H9 (cell line): Measurements from ENCODE around the gene CCDC141. TPM values are rescaled to one million over a fixed set of nuclear protein-coding genes. Genes with fewer than 3 reads are reported as not detected.

ENCODE experiments used
- DNase-seq: peaks from one replicate; pipeline ENCODE4 v3.0.0-alpha.2; 2017
- H2AFZ ChIP-seq: one replicate; pipeline ENCODE4 v1.6.1; 2013; ENCODE audit warnings: mild to moderate bottlenecking, low read length, control low read depth, moderate library complexity
- H2AK5ac ChIP-seq: 2 replicates; pipeline ENCODE4 v1.6.1; 2013; ENCODE audit warnings: low read length, control low read depth, mixed read lengths; ENCODE audit not compliant: insufficient read length
- H2BK120ac ChIP-seq: one replicate; pipeline ENCODE4 v1.6.1; 2013; ENCODE audit warnings: low read depth, mild to moderate bottlenecking, low read length, control low read depth, inconsistent platforms; ENCODE audit not compliant: poor library complexity, severe bottlenecking
- H2BK12ac ChIP-seq: 2 replicates; pipeline ENCODE4 v1.6.1; 2013; ENCODE audit warnings: low read length, control low read depth, mixed read lengths, low read depth; ENCODE audit not compliant: insufficient read length
- H2BK15ac ChIP-seq: 2 replicates; pipeline ENCODE4 v1.6.1; 2013; ENCODE audit warnings: low read depth, low read length, control low read depth
- H2BK20ac ChIP-seq: one replicate; pipeline ENCODE4 v1.6.1; 2013; ENCODE audit warnings: low read depth, mild to moderate bottlenecking, low read length, control low read depth, inconsistent platforms; ENCODE audit not compliant: poor library complexity, severe bottlenecking
- H2BK5ac ChIP-seq: 2 replicates; pipeline ENCODE4 v1.6.1; 2013; ENCODE audit warnings: low read length, control low read depth, mixed read lengths; ENCODE audit not compliant: insufficient read length
- H3K14ac ChIP-seq: 2 replicates; pipeline ENCODE4 v1.6.1; 2013; ENCODE audit warnings: low read length, control low read depth; ENCODE audit not compliant: insufficient read depth
- H3K18ac ChIP-seq: 2 replicates; pipeline ENCODE4 v1.6.1; 2013; ENCODE audit warnings: low read depth, mild to moderate bottlenecking, mixed read lengths, low read length, control low read depth; ENCODE audit not compliant: insufficient read length
- H3K23ac ChIP-seq: 2 replicates; pipeline ENCODE4 v1.6.1; 2013; ENCODE audit warnings: low read length, control low read depth, mixed read lengths, low read depth; ENCODE audit not compliant: insufficient read length
- H3K23me2 ChIP-seq: 2 replicates; pipeline ENCODE4 v1.6.1; 2013; ENCODE audit warnings: low read depth, mild to moderate bottlenecking, mixed read lengths, low read length, control low read depth; ENCODE audit not compliant: insufficient read length, poor library complexity, severe bottlenecking
- H3K27ac ChIP-seq: 2 replicates; pipeline ENCODE4 v1.5.1; 2013; ENCODE audit warnings: low read length, control low read depth, mixed read lengths, low read depth; ENCODE audit not compliant: insufficient read length
- H3K27me3 ChIP-seq: 2 replicates; pipeline ENCODE4 v1.6.1; 2013; ENCODE audit warnings: low read length, control low read depth, inconsistent platforms; ENCODE audit not compliant: insufficient read depth
- H3K4ac ChIP-seq: 2 replicates; pipeline ENCODE4 v1.6.1; 2013; ENCODE audit warnings: low read depth, mild to moderate bottlenecking, control low read depth, inconsistent platforms, low read length, moderate library complexity
- H3K4me1 ChIP-seq: 2 replicates; pipeline ENCODE4 v1.6.1; 2013; ENCODE audit warnings: low read length, control low read depth, inconsistent platforms; ENCODE audit not compliant: insufficient read depth
- H3K4me2 ChIP-seq: 2 replicates; pipeline ENCODE4 v1.6.1; 2013; ENCODE audit warnings: low read length, control low read depth, mixed read lengths; ENCODE audit not compliant: insufficient read length, insufficient read depth
- H3K56ac ChIP-seq: 2 replicates; pipeline ENCODE4 v1.6.1; 2013; ENCODE audit warnings: low read depth, mild to moderate bottlenecking, mixed read lengths, low read length, control low read depth; ENCODE audit not compliant: insufficient read length
- H3K79me1 ChIP-seq: 2 replicates; pipeline ENCODE4 v1.6.1; 2013; ENCODE audit warnings: low read depth, mild to moderate bottlenecking, moderate library complexity, low read length, control low read depth, inconsistent platforms; ENCODE audit not compliant: insufficient read depth, poor library complexity, severe bottlenecking
- H3K79me2 ChIP-seq: 2 replicates; pipeline ENCODE4 v1.6.1; 2013; ENCODE audit warnings: low read length, control low read depth, inconsistent platforms; ENCODE audit not compliant: insufficient read depth
- H3K9ac ChIP-seq: 2 replicates; pipeline ENCODE4 v1.6.1; 2013; ENCODE audit warnings: low read length, control low read depth, mixed read lengths; ENCODE audit not compliant: insufficient read length; ENCODE audit errors: extremely low read depth
- H3K9me3 ChIP-seq: one replicate; pipeline ENCODE4 v1.6.1; 2013; ENCODE audit warnings: low read depth, low read length, inconsistent platforms; ENCODE audit not compliant: control insufficient read depth
- H3T11ph ChIP-seq: one replicate; pipeline ENCODE4 v1.6.1; 2013; ENCODE audit warnings: mild to moderate bottlenecking, low read length, control low read depth, inconsistent platforms
- H4K20me1 ChIP-seq: one replicate; pipeline ENCODE4 v1.6.1; 2013; ENCODE audit not compliant: control insufficient read depth, insufficient read length, insufficient read depth
- H4K5ac ChIP-seq: 2 replicates; pipeline ENCODE4 v1.6.1; 2013; ENCODE audit warnings: low read depth, mild to moderate bottlenecking, mixed read lengths, low read length, control low read depth; ENCODE audit not compliant: insufficient read length
- H4K8ac ChIP-seq: replicated peaks from 2 replicates; pipeline ENCODE4 v1.6.1; 2013; ENCODE audit warnings: low read length, control low read depth, mixed read lengths, low read depth; ENCODE audit not compliant: insufficient read length
- H4K91ac ChIP-seq: 2 replicates; pipeline ENCODE4 v1.6.1; 2013; ENCODE audit warnings: low read depth, mild to moderate bottlenecking, moderate library complexity, mixed read lengths, low read length, control low read depth; ENCODE audit not compliant: insufficient read length
- H3K27ac Mint-ChIP-seq, 3 experiments: 2 replicates in 2 of 3; 3 replicates in 1 of 3; pipeline ENCODE4 v1.8.0; 2020 to 2021; ENCODE audit warnings: mixed read lengths in 3 of 3, mild to moderate bottlenecking in 1 of 3, moderate library complexity in 1 of 3
- H3K27me3 Mint-ChIP-seq: 2 replicates; pipeline ENCODE4 v1.8.0; 2021; ENCODE audit warnings: low read depth, mild to moderate bottlenecking, moderate library complexity, mixed read lengths
- H3K36me3 Mint-ChIP-seq, 3 experiments: 2 replicates in 2 of 3; 3 replicates in 1 of 3; pipeline ENCODE4 v1.8.0; 2020 to 2021; ENCODE audit warnings: low read depth in 3 of 3, mixed read lengths in 3 of 3; ENCODE audit not compliant: insufficient read depth in 1 of 3
- H3K4me1 Mint-ChIP-seq, 2 experiments: 2 replicates each; pipeline ENCODE4 v1.8.0; 2020; ENCODE audit warnings: mixed read lengths in 2 of 2
- H3K4me3 Mint-ChIP-seq, 2 experiments: 2 replicates in 1 of 2; 3 replicates in 1 of 2; pipeline ENCODE4 v1.8.0; 2020 to 2021; ENCODE audit warnings: mild to moderate bottlenecking in 2 of 2, mixed read lengths in 2 of 2, moderate library complexity in 1 of 2
- H3K9me3 Mint-ChIP-seq, 2 experiments: 2 replicates in 1 of 2; 3 replicates in 1 of 2; pipeline ENCODE4 v1.8.0; 2020; ENCODE audit warnings: mild to moderate bottlenecking in 2 of 2, mixed read lengths in 2 of 2, moderate library complexity in 1 of 2
- WGBS: extraction: QIAGEN DNeasy Blood & Tissue Kit; methylation state at CpG from one replicate; pipeline ENCODE4 v1.1.7; 2013; ENCODE audit warnings: missing lambda C conversion rate, low lambda C conversion rate, mixed read lengths; ENCODE audit not compliant: insufficient read length; ENCODE audit errors: extremely low coverage; 5-methylcytosine and 5-hydroxymethylcytosine counted together
- total RNA-seq: library from RNA; stranded (reverse); gene quantifications from 2 replicates; pipeline ENCODE4 v1.2.1, GENCODE V29; 2021
- TF ChIP-seq, protein P1 (sequence below): fragments of 200-600 bp; sonication (generic); conservative IDR thresholded peaks from 3 replicates; pipeline ENCODE4 v1.8.0; 2021; ENCODE audit warnings: antibody characterized with exemption, mild to moderate bottlenecking

Gene CCDC141
- total RNA-seq, 1 experiment from 2014 or later = 1.0 TPM

DNA sequence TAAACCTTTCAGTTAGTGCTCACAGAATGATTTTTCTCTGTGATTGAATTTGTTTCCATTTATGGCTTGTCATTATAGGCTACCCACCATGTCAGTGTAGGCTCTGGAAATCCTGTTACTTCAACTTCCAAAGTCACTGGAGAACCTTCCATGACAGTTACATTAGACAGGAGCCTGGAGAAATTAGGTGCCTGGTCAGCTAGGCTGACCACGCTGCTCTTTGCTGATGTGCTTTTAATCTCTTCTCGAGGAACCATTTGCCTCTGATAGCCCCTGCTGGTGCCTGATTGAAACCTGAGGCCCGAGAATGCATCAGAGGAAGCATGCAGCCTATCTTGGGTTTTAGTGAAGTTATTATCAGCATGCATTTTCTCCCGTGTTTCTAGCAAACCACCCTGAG is 213.1 kb downstream of the CCDC141 start:
- WGBS = no CpG with 5 or more reads among the region's 4 CpGs
- Histone ChIP-seq H3K4me1 (no peaks in the 10 kb centered on the region; the same call in 1 of the 2 replicates), H2BK20ac (no peak overlapping the region), H3K4ac (no peak overlapping the region), H3K23me2 (no peaks in the 10 kb centered on the region), H4K91ac (no peak overlapping the region), H3K23ac (no peak overlapping the region), H2BK5ac (no peak overlapping the region), H3K27ac (no peak overlapping the region), H2AK5ac (no peak overlapping the region), H3K9ac (no peak overlapping the region), H3K79me1 (no peaks in the 10 kb centered on the region), H3K14ac (no peak overlapping the region), H4K8ac (no peak overlapping the region), H2AFZ (no peak overlapping the region), H4K5ac (no peak overlapping the region), H3K18ac (no peak overlapping the region), H4K20me1 (no peaks in the 10 kb centered on the region), H3K4me2 (no peak overlapping the region), H3K9me3 (no peaks in the 10 kb centered on the region), H3K56ac (no peak overlapping the region), H3K27me3 (no peaks in the 10 kb centered on the region), H2BK120ac (no peak overlapping the region), H2BK12ac (no peak overlapping the region), H2BK15ac (no peak overlapping the region), H3K79me2 (no peaks in the 10 kb centered on the region), H3T11ph (no peak overlapping the region)
- no peaks in the 10 kb centered on the region for H3K27me3 Mint-ChIP-seq
- H3K27ac Mint-ChIP-seq = no peak overlapping the region; a peak in 1 of 7 replicates
- peak; percentile 31 for DNase-seq
- H3K36me3 Mint-ChIP-seq = peaks cover 0 to 2% (median 0%) of the 10 kb centered on the region in 3 experiments; a peak in 2 of 7 replicates
- H3K9me3 Mint-ChIP-seq = no peaks in the 10 kb centered on the region; a peak in 1 of 5 replicates
- TF ChIP-seq, protein P1, sequence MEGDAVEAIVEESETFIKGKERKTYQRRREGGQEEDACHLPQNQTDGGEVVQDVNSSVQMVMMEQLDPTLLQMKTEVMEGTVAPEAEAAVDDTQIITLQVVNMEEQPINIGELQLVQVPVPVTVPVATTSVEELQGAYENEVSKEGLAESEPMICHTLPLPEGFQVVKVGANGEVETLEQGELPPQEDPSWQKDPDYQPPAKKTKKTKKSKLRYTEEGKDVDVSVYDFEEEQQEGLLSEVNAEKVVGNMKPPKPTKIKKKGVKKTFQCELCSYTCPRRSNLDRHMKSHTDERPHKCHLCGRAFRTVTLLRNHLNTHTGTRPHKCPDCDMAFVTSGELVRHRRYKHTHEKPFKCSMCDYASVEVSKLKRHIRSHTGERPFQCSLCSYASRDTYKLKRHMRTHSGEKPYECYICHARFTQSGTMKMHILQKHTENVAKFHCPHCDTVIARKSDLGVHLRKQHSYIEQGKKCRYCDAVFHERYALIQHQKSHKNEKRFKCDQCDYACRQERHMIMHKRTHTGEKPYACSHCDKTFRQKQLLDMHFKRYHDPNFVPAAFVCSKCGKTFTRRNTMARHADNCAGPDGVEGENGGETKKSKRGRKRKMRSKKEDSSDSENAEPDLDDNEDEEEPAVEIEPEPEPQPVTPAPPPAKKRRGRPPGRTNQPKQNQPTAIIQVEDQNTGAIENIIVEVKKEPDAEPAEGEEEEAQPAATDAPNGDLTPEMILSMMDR = no peak
- H3K4me1 Mint-ChIP-seq = peaks cover 5 to 6% of the 10 kb centered on the region in 2 experiments
- H3K4me3 Mint-ChIP-seq = no peak overlapping the region
